Stimulated activated CD4-positive, alpha-beta T cell treated with anti-CD3 and anti-CD28 coated beads, Interleukin-1b, Interleukin-23, amount 100 ng/mL, for 24 hours (primary cell): ENCODE results near the gene LYRM4.

ENCODE experiments used
- DNase-seq, 4 experiments: peaks; one replicate each; pipeline ENCODE4 v3.0.0-alpha.2; 2020; ENCODE audit warnings: low read depth in 4 of 4, low spot score in 1 of 4

The LYRM4 gene

DNA sequence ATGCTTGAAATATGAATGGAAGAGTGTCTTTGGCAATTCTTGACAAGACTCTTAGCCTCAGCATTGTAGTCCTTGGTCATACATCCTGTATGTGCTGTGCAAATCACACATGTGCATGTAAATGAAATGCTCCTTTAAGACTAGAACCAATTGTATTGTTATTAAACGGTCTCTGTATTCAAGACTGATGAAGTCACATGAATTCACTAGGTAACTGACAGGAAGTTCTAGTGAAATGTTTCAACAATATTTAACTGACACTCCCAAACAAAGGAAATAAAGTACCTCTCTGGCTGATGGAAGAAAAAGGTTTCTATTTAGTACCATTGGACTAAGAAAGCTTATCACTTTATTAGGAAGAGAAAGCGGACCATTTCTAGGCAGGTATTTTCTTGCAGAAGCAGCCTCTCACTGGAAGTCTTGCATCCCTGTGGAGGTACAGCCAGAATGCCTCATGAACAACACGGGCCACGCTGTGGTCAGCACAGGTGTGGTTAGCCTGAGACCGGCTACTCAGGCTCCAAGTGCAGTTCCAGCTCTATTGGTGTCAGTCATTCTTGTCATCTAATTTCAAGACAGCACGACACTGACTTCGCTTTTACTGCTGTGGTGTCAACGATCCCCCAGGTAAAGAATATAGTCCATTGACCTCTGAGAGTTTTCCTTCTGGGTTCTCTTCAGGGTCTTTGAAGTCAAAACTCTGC lies 158.3 kb downstream of the LYRM4 start:
- DNase-seq = no peak

- no peak for DNase-seq
These were observed 159.9 kb downstream of the LYRM4 start for GRCh38 chr6:5100806-5101205.

DNA sequence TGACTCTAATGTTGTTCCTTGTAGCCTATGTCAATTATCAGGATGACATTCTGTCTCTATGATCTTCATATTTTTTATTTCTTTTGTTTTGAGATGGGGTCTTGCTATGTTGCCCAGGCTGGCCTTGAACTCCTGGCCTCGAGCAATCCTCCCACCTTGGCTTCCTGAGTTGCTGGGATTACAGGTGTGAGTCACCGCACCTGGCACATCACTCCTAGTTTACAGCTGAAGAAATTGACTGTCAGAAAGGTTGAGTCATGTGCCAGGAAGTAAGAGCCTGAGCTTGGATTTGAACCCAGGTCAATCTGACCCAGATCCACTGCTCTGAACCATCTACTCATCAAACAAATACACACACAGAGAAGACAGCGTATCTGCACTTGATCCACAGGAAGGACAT lies 161.2 kb downstream of the LYRM4 start:
- no peak for DNase-seq

- DNase-seq = no peak
These were observed 162.1 kb downstream of the LYRM4 start for GRCh38 chr6:5098501-5099270.

DNA sequence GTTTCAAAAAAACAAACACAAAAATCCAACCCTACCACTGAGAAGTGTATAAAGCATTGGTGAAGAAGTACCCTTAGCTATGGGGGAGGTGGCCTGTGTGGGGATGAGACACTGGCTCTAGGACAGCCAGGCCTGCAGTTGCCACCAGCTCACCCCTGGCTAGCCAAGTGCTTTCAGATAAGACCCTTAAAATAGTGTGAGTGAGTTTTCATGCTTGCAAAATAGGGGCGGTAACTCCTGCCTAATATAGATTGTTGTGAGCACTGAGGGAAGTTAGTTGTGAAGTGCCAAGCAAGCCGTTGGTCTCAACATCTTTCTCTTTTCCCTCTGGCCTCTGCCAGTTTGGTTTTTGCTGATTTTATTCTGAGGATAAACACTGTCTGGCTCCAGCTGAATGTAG lies 164.3 kb downstream of the LYRM4 start:
- no peak for DNase-seq

DNA sequence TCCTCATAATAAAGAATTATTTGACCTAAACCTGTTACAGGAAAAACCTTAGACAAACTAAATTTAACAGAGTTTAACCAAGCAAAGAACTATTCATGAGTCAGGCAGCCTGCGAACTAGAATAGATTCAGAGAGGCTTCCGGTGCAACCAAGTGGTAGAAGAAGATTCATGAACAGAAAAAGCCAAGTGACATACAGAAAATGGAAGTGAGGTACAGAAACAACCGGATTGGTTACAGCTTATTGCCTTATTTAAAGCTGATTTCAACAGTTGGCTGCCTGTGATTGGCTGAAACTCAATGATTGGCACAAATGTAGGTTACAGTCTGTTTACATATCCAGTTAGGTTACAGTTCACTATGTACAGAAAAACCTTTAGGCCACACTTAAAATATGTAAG lies 165.5 kb downstream of the LYRM4 start:
- DNase-seq = no peak

GRCh38 chr6:5094327-5094726 lies 166.4 kb downstream of the LYRM4 start:
- no peak for DNase-seq

DNA sequence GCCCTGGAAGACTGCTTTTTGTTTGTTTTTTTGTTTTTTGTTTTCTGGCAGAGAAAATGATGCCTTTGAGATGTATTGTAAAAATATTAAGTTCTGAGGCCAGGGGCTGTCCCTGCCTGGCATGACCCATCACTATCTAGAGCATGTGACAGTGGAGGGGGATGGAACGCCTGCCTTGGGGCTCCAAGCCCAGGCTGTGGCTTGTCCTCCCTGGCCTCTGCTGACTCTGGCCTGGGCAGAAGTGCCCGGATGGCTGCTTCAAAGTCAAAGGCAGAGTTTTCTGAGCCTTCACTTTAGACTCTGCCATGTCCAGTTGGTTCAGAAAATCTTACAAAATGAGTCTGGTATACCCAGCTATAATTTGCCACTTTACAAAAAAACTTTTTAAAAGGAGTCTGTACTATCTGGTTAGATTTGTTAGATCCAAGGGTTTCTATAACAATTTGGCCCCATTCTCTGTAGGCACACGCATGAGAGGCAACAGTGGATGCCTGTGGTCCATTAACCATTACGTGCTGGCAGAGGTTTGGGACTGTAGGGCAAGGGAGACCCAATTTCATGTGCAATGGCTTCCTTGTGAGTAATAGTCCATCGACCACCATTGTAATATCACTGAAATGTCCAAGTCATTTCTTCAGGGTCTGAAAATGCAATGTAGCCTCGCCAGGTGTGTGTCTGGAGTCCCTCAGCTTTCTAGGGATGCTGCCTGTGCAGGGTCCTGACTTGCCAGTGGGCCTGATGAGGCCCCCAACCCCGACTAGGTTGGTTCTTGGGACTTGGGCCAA lies 167.3 kb downstream of the LYRM4 start:
- no peak for DNase-seq

DNA sequence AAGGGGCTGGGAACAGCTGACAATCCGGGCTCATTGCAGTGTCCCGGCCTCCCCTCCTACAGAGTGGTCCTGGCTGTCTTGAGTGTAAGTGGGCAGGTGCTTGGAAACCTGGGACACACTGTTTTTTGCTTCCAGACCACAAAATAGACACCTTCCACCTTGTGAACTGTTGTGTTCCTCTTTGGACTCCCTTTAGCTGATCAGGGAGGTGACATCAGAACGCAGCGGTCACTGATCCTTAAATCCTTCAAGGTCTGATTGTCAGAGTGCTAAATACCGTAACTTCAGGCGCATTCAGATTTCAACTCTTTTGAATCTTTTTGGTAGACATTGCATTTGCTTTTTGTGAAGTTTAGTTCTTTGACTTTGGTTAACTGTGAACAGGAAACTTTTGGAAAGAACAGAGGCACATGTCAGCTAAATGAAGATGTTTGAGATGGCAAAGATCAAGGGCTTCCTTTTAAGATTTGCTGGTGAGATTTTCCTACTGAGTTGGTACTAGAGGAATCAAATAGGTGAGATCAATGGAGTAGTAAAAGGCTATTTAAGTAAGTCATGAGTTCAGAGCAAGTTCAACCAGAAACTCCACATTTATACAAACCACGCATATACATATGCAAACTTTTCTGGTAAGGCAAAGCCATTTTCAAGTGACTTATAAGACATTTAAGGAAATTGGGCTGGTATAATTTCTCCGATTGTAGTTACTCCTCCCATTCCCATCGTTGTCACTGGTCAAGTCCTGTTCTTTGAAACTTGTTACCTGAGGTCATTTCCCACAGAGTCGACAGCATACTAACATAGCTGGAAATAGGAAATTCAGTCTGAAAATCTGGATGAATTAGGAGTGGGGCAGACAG lies 169.3 kb downstream of the LYRM4 start:
- DNase-seq = no peak

GRCh38 chr6:5090603-5091002 lies 170.1 kb downstream of the LYRM4 start:
- DNase-seq = no peak

DNA sequence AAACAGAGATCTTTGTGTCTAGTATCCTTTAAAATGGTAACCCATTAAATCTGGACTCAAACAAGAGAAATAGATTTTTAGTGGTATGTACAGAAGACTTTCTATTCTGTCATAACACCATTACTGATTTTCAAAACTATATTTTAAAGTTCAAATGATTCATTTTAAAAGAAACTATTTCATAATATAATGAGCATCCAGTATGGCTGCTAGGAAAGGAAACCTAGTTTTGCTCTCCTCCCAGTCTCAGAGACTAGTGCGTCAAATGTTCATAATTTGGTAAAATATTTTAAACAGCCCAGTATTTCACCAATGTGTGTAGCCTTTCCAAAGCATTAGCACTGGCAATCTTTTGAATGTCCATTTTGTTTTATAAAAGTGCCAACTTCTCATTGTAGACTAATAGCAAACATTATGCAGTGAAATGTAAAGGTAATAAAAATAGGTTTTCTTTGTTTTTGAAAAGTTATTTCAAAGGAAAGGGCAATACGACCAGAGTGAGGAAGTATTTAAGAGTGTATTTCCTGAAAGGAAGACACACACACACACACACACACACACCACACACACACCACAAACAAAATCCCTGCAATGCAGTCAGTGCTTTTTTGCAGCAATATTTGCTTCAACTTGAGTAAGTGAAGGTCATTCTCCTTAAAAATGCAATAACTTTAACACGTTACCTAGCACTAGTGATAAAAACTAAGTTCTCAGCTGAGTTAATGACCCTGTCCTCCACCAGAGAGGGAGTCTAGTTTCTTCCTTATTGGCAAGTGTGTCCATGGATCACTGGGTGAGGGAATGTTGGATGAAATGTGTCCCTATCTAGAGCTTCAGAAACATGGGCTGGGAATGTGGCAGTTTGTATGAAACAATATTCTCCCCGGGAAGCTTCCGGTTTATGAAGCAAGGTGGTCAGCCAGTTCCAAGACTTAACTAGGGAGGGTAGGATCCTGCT lies 171.0 kb downstream of the LYRM4 start:
- no peak for DNase-seq

DNA sequence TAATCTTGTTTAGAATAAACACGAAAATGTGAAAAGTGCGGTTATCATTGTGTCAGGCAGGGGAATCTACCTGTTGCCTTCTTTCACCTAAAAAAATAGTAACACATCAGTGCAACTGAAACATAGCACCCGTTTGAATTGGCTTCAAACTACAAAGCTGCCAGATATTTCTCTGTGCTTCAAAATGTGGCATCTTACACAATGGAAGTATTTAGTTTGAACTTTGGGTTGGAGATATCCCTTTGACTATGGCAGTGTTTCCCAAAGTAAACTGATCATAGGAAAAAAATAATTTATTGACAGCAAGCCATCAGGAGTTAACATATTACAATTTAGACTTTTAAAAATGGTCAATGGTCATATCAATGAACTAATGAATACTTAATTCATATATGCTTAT lies 172.0 kb downstream of the LYRM4 start:
- DNase-seq = no peak

DNA sequence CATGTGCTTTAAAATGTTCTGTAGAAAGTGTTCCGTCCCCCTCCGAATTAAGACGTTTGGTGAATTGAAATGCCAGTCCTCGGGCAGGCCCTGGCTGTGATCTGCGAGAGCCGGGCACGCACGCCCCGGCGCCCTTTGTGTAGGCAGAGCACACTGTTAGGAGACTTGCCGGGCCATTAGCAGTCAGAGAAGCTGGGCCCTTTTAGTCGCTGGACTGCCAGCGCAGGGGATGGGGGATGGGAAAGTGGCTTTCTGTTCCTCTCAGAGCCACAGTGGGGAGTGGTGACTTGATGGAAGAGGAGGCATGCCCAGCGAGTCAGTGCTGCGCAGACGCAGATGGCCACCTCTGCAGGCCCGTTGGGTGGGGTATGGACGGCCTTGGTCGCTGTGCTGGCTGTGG lies 173.4 kb downstream of the LYRM4 start:
- no peak for DNase-seq

DNA sequence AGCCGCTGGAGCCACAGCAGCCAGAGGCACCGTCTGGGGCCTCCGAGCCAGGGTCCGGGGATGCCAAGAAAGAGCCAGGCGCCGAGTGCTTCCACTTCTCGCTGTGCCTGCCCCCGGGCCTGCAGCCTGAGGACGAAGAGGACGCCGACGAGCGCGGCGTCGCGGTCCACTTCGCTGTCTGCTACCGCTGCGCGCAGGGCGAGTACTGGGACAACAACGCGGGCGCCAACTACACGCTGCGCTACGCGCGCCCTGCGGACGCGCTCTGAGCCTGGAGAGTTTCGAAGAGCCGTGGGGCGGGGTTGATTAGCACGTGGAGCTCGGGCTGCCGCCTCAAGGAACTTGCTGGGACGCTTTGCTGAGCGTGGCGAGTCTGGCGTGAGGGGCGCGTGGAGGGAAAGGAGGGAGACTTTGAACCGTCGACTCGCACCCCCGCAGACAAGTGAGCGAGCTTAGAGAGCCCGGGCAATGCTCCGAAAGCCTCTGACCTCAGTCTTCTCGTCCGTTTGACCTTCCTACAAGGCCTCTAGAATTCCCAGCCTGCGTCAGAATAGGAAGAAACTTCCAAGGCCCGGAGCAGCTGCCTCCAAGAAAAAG lies 174.4 kb downstream of the LYRM4 start:
- DNase-seq = no peak

GRCh38 chr6:5085648-5086293 lies 175.0 kb downstream of the LYRM4 start:
- no peak for DNase-seq

DNA sequence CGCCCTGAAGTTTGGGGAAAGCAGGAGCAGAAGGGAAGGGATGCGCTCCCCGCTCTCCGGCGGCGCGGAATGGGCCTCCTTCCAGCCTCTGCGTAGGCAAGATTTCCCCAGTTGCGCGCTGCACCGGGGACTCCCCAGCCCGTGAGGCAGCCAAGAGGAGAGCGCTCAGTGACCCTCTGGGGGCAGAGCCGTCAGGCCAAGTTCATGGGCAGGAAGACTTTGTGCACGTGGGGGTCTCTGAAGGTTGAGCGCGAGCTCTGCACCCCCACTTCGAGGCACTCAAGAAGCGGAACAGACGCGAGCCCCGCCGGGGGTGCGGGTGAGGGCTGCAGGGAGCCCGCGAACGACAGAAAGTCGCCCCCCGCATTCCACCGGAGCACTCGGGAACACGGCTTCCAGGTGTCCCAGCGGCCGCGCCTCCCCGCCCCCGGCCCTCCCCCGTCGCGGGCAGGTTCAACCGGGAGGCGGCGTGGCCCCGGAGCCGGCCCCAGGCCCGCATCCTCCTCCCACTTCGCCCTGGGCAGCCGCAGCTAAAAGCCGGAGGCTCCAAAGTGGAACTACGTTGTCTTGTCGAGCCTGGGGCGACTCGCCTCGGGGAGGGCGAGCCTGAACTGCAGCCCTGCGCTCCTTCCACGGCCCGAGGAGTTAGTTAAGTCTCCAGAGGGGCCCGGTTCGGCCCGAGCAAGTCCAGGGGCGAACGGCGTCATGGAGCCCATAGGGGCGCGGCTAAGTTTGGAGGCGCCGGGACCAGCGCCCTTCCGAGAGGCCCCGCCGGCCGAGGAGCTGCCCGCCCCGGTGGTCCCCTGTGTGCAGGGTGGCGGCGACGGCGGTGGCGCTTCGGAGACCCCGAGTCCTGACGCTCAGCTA lies 175.7 kb downstream of the LYRM4 start, which contains the start of gene PPP1R3G:
PPP1R3G (plus strand) TSS at position 561 of the 867 bp plus-strand sequence; CDS start at position 706, 145 bp downstream.
- DNase-seq = no peak

DNA sequence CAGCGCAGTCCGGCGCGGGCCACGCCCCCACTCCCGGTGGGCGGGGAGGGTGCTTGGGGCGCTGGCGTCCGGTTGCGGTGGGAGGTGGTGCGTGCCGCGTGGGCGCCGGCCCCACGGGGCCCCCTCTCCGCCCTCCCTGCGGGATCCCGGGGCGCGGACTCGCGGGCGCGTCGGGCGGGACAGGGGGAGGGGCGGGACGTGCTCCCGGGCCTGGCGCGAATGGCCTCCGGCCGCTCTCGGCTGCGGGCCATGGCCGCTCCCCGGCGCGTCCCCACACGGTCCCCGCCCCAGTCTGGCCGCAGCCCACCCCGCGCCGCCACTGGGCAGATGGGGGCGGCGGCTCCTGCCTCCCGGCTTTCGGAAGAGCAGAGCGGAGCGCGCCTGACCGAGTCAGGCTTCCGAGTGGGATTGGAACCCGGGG lies 176.4 kb downstream of the LYRM4 start:
- no peak for DNase-seq

- DNase-seq = no peak
These were observed 176.9 kb downstream of the LYRM4 start for GRCh38 chr6:5083813-5084359.
